Keratinocyte (primary cell): ENCODE measurements around the gene ZBTB7B.

Experiments used
- EZH2 ChIP-seq: IDR thresholded peaks from one replicate; pipeline ENCODE4 v1.6.1; 2012; ENCODE audit warnings: inconsistent platforms, mild to moderate bottlenecking, low read length, moderate library complexity
- TF ChIP-seq, protein P1 (sequence below), 3 experiments: IDR thresholded peaks in 1 of 3; conservative IDR thresholded peaks in 1 of 3; optimal IDR thresholded peaks in 1 of 3; 2 replicates in 2 of 3; 3 replicates in 1 of 3; pipeline versions ENCODE3 to v1.5.1; 2011; ENCODE audit warnings: low read length in 3 of 3, mild to moderate bottlenecking in 3 of 3, moderate library complexity in 2 of 3, control low read depth in 1 of 3, inconsistent platforms in 1 of 3; ENCODE audit not compliant: insufficient read depth in 2 of 3; ENCODE audit errors: extremely low read depth in 1 of 3

DNA sequence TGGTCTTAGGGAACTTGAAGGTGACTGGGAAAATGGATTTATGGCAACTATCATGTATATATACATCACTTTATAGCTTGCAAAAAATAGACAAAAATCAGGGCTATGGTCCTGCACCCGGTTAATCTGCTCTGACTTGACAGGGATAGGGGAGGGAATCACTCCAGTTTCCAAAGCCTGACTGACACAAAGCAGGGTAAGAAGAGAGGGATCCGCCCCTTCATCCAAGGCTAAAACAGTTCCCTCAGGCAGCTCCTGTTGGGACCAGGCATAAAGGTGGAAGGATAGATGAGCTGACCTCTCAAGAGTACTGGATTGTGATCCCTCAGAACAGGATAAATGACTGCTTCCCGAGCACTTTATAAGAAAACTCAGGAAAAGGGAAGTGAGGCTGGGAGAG lies 48.1 kb upstream of the ZBTB7B start:
- TF ChIP-seq, protein P1, sequence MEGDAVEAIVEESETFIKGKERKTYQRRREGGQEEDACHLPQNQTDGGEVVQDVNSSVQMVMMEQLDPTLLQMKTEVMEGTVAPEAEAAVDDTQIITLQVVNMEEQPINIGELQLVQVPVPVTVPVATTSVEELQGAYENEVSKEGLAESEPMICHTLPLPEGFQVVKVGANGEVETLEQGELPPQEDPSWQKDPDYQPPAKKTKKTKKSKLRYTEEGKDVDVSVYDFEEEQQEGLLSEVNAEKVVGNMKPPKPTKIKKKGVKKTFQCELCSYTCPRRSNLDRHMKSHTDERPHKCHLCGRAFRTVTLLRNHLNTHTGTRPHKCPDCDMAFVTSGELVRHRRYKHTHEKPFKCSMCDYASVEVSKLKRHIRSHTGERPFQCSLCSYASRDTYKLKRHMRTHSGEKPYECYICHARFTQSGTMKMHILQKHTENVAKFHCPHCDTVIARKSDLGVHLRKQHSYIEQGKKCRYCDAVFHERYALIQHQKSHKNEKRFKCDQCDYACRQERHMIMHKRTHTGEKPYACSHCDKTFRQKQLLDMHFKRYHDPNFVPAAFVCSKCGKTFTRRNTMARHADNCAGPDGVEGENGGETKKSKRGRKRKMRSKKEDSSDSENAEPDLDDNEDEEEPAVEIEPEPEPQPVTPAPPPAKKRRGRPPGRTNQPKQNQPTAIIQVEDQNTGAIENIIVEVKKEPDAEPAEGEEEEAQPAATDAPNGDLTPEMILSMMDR (optimal IDR thresholded peaks at IDR 0.05 in 1 of 3, IDR thresholded peaks at IDR 0.05 in 1 of 3, conservative IDR thresholded peaks at IDR 0.05 in 1 of 3; ENCODE audit: extremely low read depth in 1 of 3, insufficient read depth in 2 of 3, low read length in 3 of 3), result no peak
- no peak for TF ChIP-seq EZH2
